Endodermal cell (in vitro differentiated cells): ENCODE data around the gene ODC1. TPM values are rescaled to one million over a fixed set of nuclear protein-coding genes. Genes with fewer than 3 reads are reported as not detected.

Source experiments
- DNase-seq: peaks from one replicate; pipeline ENCODE4 v3.0.0-alpha.2; 2017
- H3K27ac ChIP-seq: 2 replicates; pipeline ENCODE4 v1.5.1; 2013; ENCODE audit warnings: mild to moderate bottlenecking, low read depth, low read length, moderate library complexity
- H3K27me3 ChIP-seq: 2 replicates; pipeline ENCODE4 v1.6.1; 2013; ENCODE audit warnings: mild to moderate bottlenecking, low read length, moderate library complexity; ENCODE audit not compliant: insufficient read depth, control insufficient read depth, poor library complexity, severe bottlenecking
- H3K36me3 ChIP-seq: 2 replicates; pipeline ENCODE4 v1.7.0; 2013; ENCODE audit warnings: mild to moderate bottlenecking, low read length, moderate library complexity; ENCODE audit not compliant: control insufficient read depth, insufficient read depth
- H3K4me1 ChIP-seq: one replicate; pipeline ENCODE4 v1.7.0; 2013; ENCODE audit warnings: low read length; ENCODE audit not compliant: control insufficient read depth, insufficient read depth
- H3K4me3 ChIP-seq: 2 replicates; pipeline ENCODE4 v1.5.1; 2013; ENCODE audit warnings: mild to moderate bottlenecking, low read length, moderate library complexity
- H3K9ac ChIP-seq: 2 replicates; pipeline ENCODE4 v1.6.1; 2013; ENCODE audit warnings: mild to moderate bottlenecking, low read length, moderate library complexity; ENCODE audit not compliant: poor library complexity, severe bottlenecking; ENCODE audit errors: extremely low read depth
- H3K9me3 ChIP-seq: 2 replicates; pipeline ENCODE4 v1.6.1; 2013; ENCODE audit warnings: mild to moderate bottlenecking, low read length, moderate library complexity; ENCODE audit not compliant: control insufficient read depth
- H3K27ac Mint-ChIP-seq: 2 replicates; pipeline ENCODE4 v1.8.0; 2020; ENCODE audit warnings: mixed read lengths
- H3K27me3 Mint-ChIP-seq: 2 replicates; pipeline ENCODE4 v1.8.0; 2021; ENCODE audit warnings: mild to moderate bottlenecking, mixed read lengths; ENCODE audit not compliant: insufficient read depth
- H3K36me3 Mint-ChIP-seq: 2 replicates; pipeline ENCODE4 v1.8.0; 2020; ENCODE audit warnings: low read depth, mixed read lengths
- H3K4me1 Mint-ChIP-seq: 2 replicates; pipeline ENCODE4 v1.8.0; 2020; ENCODE audit warnings: mixed read lengths
- H3K4me3 Mint-ChIP-seq: 2 replicates; pipeline ENCODE4 v1.8.0; 2020; ENCODE audit warnings: mild to moderate bottlenecking, moderate library complexity, mixed read lengths
- H3K9me3 Mint-ChIP-seq: 2 replicates; pipeline ENCODE4 v1.8.0; 2020; ENCODE audit warnings: mild to moderate bottlenecking, mixed read lengths
- CTCF ChIP-seq: fragments of 200-600 bp; sonication (generic); conservative IDR thresholded peaks from 2 replicates; pipeline ENCODE4 v1.5.0; 2021; ENCODE audit warnings: antibody characterized with exemption, mild to moderate bottlenecking
- WGBS, 2 experiments: methylation state at CpG; one replicate each; pipeline versions ENCODE4 v1.1.5 to v1.1.7; 2013; ENCODE audit warnings: missing lambda C conversion rate in 2 of 2, mixed read lengths in 1 of 2; ENCODE audit not compliant: insufficient coverage in 1 of 2, insufficient read length in 1 of 2; 5-methylcytosine and 5-hydroxymethylcytosine counted together
- total RNA-seq, 2 donors: library from RNA; stranded (reverse); fragmentation: NEBNext Ultra II Directional in 1 of 2; extraction: Animal tissue kit (Norgen Biotek cat#: 25700) in 1 of 2; gene quantifications; 2 replicates in 1 of 2; 3 replicates in 1 of 2; pipeline ENCODE4 v1.2.1, GENCODE V29; 2021

Gene ODC1
- total RNA-seq, 2 donors from 2014 or later = 108 to 152 TPM

DNA sequence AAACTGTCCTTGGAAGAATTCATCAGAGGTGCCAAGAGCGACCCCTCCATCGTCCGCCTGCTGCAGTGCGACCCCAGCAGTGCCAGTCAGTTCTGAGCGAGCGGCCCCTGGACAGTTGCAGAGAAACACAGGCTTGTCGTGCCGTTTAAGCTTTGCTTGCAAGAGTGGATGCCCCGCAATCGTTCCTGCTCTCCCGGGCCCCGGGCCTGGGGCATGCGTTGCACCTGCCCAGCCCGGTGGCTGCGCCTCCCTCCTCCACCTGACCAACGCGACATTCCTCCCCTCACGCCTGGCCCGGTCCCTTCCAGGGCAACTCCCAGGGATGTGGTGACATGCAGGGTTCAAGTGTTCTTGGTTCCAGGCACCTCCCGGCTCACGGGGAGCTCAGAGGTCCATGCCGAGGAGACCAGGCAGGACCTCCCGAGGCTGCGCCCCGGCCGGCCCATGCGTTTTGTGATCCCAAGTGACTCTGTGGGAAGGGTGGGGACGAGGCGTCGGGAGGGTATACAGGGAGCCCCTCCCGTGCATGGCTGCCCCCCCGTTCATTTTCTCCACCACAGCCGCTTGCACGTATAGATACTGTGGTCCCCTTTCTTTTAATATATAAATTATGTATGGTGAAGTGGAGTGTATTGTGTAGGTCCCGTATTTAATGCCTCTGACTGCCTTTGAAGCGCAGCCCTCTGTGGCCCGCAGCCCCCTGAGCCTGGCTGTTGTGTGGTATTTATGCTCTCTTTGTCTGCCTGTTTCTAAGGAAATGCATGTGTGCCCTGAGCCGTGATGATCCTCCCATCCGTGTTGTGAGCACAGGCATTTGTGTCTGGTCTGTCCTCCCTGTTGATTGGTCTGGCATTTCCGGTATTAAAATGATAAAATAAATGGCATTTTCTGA lies 21.2 kb downstream of the ODC1 start:
- Histone ChIP-seq H3K36me3 (no peaks in the 10 kb centered on the region), H3K4me3 (no peak overlapping the region), H3K27ac (peak overlapping the region; percentile 81), H3K9me3 (no peaks in the 10 kb centered on the region), H3K9ac (no peak overlapping the region), H3K27me3 (no peaks in the 10 kb centered on the region), H3K4me1 (no peaks in the 10 kb centered on the region)
- Mint-ChIP-seq H3K4me3 (no peak overlapping the region), H3K4me1 (no peaks in the 10 kb centered on the region), H3K27ac (no peak overlapping the region), H3K36me3 (no peaks in the 10 kb centered on the region), H3K9me3 (no peaks in the 10 kb centered on the region), H3K27me3 (peaks cover 3% of the 10 kb centered on the region)
- TF ChIP-seq CTCF = no peak
- DNase-seq = no peak
- WGBS, 2 experiments = 94% methylated on average over 21 to 38 of the region's 40 CpGs

GRCh38 chr2:10425699-10426098 lies 22.4 kb downstream of the ODC1 start:
- Mint-ChIP-seq H3K9me3 (no peaks in the 10 kb centered on the region), H3K27ac (no peak overlapping the region), H3K36me3 (no peaks in the 10 kb centered on the region), H3K4me3 (no peak overlapping the region), H3K4me1 (no peaks in the 10 kb centered on the region), H3K27me3 (no peaks in the 10 kb centered on the region)
- Histone ChIP-seq H3K27me3 (no peaks in the 10 kb centered on the region), H3K27ac (no peak overlapping the region), H3K9ac (no peak overlapping the region), H3K9me3 (no peaks in the 10 kb centered on the region), H3K4me3 (no peak overlapping the region), H3K36me3 (no peaks in the 10 kb centered on the region), H3K4me1 (no peaks in the 10 kb centered on the region)
- TF ChIP-seq CTCF = no peak
- WGBS, 2 experiments = 82 to 83% methylated on average over 8 to 10 of the region's 10 CpGs
- no peak for DNase-seq

- no peaks in the 10 kb centered on the region for H3K4me1 Mint-ChIP-seq
- no peak overlapping the region for H3K27ac Mint-ChIP-seq
- no peaks in the 10 kb centered on the region for H3K27me3 Mint-ChIP-seq
- DNase-seq = no peak
- H3K4me3 Mint-ChIP-seq = no peak overlapping the region
- H3K9me3 Mint-ChIP-seq = no peaks in the 10 kb centered on the region
- Histone ChIP-seq H3K9ac (no peak overlapping the region), H3K27me3 (no peaks in the 10 kb centered on the region), H3K4me1 (no peaks in the 10 kb centered on the region), H3K27ac (no peak overlapping the region), H3K9me3 (no peaks in the 10 kb centered on the region), H3K36me3 (no peaks in the 10 kb centered on the region), H3K4me3 (no peak overlapping the region)
- TF ChIP-seq CTCF = no peak
- WGBS, 2 experiments = 88 to 90% methylated on average over 2 to 8 of the region's 8 CpGs
- no peaks in the 10 kb centered on the region for H3K36me3 Mint-ChIP-seq
Measured at GRCh38 chr2:10424916-10425505, 23.1 kb downstream of the ODC1 start.
